Ishikawa (cell line): Measurements from ENCODE around the gene BEAN1.

Source experiments
- MAX ChIP-seq: IDR thresholded peaks from 2 replicates; pipeline ENCODE4 v1.6.1; 2012
- RAD21 ChIP-seq: IDR thresholded peaks from 2 replicates; pipeline ENCODE4 v1.6.1; 2012; ENCODE audit warnings: low read depth
- REST ChIP-seq: IDR thresholded peaks from 2 replicates; pipeline ENCODE4 v1.6.1; 2012; ENCODE audit warnings: low read depth, mild to moderate bottlenecking
- YY1 ChIP-seq: IDR thresholded peaks from 2 replicates; pipeline ENCODE4 v1.6.1; 2012; ENCODE audit warnings: low read depth

GRCh38 chr16:66480265-66481080 lies 53.4 kb downstream of the BEAN1 start:
- no peak for TF ChIP-seq REST
- no peak for TF ChIP-seq YY1
- no peak for TF ChIP-seq RAD21
- no peak for TF ChIP-seq MAX
